ENCODE data around the gene UTS2B. TPM values are rescaled to one million over a fixed set of nuclear protein-coding genes. Genes with fewer than 3 reads are reported as not detected.

Gene UTS2B, protein sequence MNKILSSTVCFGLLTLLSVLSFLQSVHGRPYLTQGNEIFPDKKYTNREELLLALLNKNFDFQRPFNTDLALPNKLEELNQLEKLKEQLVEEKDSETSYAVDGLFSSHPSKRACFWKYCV
- polyA plus RNA-seq (ENCODE audit: insufficient read length in 3 of 3): under 1 TPM; 0.45 to 0.68 (median 0.50) TPM

GRCh38 chr3:191329654-191330529, at the start of gene UTS2B:
Gene UTS2B, minus strand, starts transcription at chr3:191330526. Its CDS starts 48,337 bp downstream, at chr3:191282189.
- peak in 2 of 3 donors; percentile 53 to 63 for DNase-seq (ENCODE audit: low read depth in 3 of 3, low spot score in 2 of 3)

DNA sequence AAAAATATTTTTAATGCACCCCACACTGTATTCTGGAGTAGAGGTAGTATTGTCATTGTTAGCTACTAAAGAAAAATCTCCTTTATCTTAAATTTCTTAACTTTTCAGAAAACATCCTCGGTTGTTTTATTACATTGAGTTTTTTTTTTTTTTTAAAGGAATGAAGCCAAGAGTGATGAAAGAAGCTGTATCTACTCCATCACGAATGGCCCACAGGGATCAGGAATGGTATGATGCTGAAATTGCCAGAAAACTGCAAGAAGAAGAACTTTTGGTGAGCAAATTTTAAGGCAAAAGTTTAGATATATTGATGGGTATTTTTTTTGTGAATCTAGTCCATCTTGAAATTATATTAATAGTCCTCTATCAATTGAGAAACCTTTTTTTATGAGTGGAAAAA, 49.7 kb upstream of the UTS2B start:
- DNase-seq (ENCODE audit: low read depth in 3 of 3, low spot score in 2 of 3): no peak

GRCh38 chr3:191379446-191379845, 49.1 kb upstream of the UTS2B start:
- DNase-seq (ENCODE audit: low read depth in 3 of 3, low spot score in 2 of 3): no peak

GRCh38 chr3:191378142-191378812, 48.0 kb upstream of the UTS2B start:
- DNase-seq (ENCODE audit: low read depth in 3 of 3, low spot score in 2 of 3): no peak

DNA sequence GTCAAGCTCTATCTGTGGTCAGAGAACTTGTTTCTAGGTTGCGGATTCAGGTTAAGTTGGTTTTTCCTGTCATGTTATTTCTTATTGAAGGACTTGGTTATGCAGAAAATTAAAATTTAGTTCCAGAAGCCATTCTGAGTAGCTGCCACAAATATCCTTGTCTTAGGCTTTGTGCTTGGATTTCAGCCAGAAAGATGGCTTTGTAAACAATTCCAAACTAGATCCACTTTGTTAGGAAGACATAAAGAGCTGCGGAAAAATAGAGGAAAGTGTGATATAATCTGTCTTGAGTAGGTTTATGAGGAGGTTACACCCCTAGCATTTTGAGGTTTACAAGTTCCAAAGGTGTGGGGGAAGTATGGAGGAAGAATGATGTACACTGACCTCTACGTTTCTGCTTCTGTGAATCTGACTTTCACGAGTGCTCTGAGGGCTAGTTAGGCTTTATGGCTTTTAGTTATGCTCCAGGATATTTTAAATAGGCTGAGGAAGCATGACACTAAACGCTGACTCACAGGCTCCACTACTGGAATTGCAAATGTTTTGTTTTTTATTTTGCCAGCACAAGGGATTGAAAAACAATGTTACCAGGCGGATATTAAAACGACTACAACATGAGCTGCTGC, 46.3 kb upstream of the UTS2B start:
- DNase-seq (ENCODE audit: low read depth in 3 of 3, low spot score in 2 of 3): peak in 1 of 3 donors; percentile 13

GRCh38 chr3:191373327-191373726, 43.0 kb upstream of the UTS2B start:
- DNase-seq (ENCODE audit: low read depth in 3 of 3, low spot score in 2 of 3): no peak

- no peak for DNase-seq (ENCODE audit: low read depth in 3 of 3, low spot score in 2 of 3)
These were observed 41.8 kb upstream of the UTS2B start for GRCh38 chr3:191372122-191372521.

DNA sequence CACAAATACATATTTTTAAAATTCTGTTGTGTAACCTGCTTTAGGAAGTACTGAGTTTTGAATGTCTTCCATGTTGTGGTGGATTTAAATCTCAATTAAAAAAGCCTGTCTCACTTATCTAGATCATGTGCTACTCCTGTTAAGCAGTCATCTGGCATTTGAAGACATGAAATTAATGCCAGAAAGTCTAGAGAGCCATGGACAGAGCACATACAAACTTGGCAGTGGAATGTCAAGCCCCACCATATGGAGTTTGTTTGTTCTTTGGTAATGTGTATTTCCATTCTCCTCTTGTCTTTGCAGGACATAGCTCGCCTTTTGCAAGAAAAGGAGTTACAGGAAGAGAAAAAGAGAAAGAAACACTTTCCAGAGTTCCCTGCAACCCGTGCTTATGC, 39.3 kb upstream of the UTS2B start:
- DNase-seq (ENCODE audit: low read depth in 3 of 3, low spot score in 2 of 3): no peak

DNA sequence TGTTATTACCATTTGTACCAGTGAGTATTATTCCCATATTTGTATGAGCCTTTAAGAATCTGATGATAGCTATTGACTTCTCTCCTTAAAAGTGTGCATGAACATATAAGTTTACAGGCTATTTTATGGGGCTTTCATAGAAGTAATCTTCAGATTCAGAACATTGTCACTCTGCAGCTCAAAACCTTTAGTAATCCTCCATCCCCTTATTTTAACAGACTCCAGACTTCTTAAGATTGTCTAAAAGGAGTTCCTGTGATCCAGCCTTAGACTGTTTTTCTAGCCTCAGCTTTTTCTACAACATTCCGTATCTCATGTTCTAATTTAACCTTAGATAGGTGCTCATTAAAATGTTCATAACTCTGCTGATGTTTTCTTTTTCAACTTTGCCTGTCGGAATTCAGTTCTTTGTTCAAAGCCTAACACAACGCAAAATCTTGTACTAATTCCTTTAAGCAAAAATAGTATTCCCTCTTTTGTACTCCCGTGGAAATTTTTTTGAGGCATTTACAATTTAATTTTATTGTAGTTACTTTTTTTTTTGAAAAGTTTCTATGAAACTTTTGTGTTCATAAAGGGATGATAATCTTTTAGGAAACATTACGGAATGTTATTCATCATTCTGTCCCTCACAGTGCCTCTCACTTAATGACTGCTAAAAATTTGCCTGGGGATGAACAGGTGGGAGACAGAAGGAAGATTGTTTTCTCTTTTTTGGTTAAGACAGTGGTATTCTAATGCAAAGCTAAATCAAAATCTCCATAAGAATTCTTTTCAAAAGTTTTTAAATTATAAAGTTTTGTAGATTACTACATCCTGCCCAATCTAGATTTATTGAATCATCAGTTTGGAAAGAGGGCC, 38.7 kb upstream of the UTS2B start:
- no peak for DNase-seq (ENCODE audit: low read depth in 3 of 3, low spot score in 2 of 3)

- DNase-seq (ENCODE audit: low read depth in 3 of 3, low spot score in 2 of 3): no peak
These were observed 36.3 kb upstream of the UTS2B start for GRCh38 chr3:191366675-191367074.

- no peak for DNase-seq (ENCODE audit: low read depth in 3 of 3, low spot score in 2 of 3)
These were observed 32.9 kb upstream of the UTS2B start for GRCh38 chr3:191363221-191363620.

DNA sequence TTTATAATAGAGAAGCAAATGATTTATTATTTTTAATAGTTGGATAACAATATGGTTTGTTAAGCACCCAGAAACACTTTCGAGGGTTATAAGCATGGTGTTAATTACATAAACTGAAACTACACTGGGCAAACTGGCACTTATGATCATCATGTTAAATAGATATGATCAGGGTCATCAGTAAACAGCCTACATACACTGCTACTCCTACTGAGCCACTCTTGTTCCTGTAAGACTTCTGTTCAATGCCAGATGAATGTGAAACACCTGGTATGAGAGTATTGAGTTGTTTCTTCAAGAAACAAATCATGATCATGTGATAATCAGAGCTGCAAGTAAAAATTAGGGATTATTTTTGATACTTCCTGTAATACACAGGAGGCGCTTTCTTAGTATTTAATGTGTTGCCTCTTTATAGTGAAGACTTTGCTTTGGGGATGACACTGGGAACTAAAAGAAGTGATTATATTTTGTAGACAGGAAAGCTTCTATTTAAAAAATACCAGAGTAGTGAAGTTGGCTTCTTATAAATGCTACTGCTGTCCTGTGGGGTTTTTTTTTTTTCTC, 32.3 kb upstream of the UTS2B start:
- DNase-seq (ENCODE audit: low read depth in 3 of 3, low spot score in 2 of 3): no peak

GRCh38 chr3:191362037-191362436, 31.7 kb upstream of the UTS2B start:
- DNase-seq (ENCODE audit: low read depth in 3 of 3, low spot score in 2 of 3): no peak

DNA sequence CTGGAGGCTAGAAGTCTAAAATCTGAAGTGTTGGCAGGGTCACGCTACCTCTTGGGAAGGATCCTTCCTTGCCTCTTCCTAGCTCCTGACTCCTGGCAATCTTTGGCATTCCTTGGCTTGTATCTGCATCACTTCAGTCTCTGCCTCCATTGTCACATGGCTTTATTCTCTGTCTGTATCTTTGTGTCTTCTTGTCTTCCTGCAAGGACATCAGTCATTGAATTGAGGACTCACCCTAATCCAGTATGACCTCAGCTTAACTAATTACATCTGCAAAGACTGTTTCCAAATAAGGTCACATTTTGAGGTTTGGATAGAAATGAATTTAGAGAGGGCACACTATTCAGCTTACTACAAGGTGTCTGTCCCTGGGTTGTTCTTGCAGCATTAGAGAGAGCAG, 31.1 kb upstream of the UTS2B start:
- DNase-seq (ENCODE audit: low read depth in 3 of 3, low spot score in 2 of 3): no peak

DNA sequence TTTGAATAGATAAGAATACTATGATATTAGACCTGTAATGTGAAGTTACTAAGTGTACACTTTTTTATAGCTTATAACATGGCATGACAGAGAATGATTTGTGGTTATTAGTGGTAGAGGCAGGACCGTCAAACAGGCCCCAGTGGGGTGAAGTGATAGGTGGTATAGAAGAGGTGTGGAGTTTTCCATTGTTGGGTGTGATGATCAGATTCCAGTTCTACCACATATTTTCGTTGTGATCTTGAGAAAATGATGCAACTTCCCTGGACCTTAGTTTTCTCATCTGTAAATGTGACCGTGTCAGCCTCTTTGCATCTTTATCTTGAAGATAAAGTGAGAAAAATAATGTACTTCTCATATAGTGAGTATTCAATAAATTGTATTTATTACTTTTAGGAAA, 30.3 kb upstream of the UTS2B start:
- no peak for DNase-seq (ENCODE audit: low read depth in 3 of 3, low spot score in 2 of 3)

- no peak for DNase-seq (ENCODE audit: low read depth in 3 of 3, low spot score in 2 of 3)
These were observed 28.6 kb upstream of the UTS2B start for GRCh38 chr3:191358929-191359328.

GRCh38 chr3:191357909-191358308, 27.6 kb upstream of the UTS2B start:
- no peak for DNase-seq (ENCODE audit: low read depth in 3 of 3, low spot score in 2 of 3)

DNA sequence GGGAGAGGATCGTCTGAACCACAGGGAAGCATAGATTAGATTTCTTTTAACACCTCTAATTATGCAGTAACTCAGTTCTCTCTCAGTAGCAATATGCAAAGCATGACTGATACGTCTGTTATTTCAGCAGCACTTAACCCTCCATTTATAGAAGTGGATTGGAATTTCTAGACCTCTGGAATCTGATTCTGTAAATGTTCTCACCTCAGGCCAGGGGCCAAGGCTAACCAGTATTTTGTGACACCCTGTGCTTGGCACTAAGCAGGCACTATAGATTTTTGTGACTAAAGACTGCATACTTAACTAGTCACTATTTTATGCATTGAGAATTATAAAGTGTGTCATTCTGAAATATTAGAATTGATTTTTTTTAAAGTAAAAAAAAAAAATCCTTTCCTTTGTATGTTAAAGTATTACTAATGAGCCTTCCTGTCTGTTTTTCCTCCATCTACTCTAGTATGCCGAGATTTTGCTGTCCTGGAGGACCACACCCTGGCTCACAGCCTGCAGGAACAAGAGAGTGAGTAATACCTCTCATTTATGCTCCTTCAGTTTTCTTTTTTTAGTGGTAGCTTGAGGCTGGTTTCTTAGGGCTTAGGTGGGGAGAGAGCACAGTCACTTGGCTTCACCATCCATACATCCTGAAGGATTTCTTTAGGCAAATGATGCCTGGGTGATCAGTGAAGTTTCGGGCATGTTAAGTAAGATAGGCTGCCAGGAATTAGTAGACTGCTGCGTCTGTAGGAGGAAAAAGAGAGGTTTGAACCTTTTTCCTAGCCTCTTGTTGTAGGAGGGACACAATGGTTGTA, 26.5 kb upstream of the UTS2B start:
- DNase-seq (ENCODE audit: low read depth in 3 of 3, low spot score in 2 of 3): no peak

DNA sequence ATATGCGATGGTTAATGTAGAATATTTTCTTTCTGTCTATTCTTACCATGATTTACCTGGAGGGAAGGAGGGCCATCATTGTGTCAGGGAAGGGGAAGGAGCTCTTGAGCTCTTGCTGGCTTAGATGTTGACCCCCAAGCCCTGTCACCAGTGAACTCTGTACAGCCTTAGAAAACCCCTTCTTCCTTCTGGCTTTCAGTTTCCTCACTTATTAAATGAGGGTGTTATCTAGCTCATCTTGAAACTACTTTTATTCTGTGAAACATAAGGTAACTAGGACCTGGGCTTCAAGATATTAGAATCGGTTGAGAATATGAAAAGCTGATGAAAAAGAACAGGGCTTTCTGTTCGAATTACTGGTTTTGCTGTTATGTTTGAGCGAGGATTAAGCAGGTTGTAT, 25.1 kb upstream of the UTS2B start:
- no peak for DNase-seq (ENCODE audit: low read depth in 3 of 3, low spot score in 2 of 3)
